Measurements from ENCODE around the gene DST. TPM values are rescaled to one million over a fixed set of nuclear protein-coding genes. Genes with fewer than 3 reads are reported as not detected.

The DST gene
- total RNA-seq, 2 donors from 2014 or later = 101 to 113 TPM

- no peak overlapping the region for H3K9ac ChIP-seq (ENCODE audit: extremely low read depth, low read length, poor library complexity, severe bottlenecking)
- DNase-seq = no peak
- no peak overlapping the region for H3K27ac ChIP-seq (ENCODE audit: low read depth, low read length)
- H3K36me3 ChIP-seq (ENCODE audit: control insufficient read depth, insufficient read depth, low read length) = peaks cover 66% of the 10 kb centered on the region
- Mint-ChIP-seq H3K4me1 (no peaks in the 10 kb centered on the region), H3K4me3 (no peak overlapping the region), H3K36me3 (ENCODE audit: low read depth) (peaks cover 54% of the 10 kb centered on the region), H3K9me3 (no peaks in the 10 kb centered on the region), H3K27ac (no peak overlapping the region), H3K27me3 (ENCODE audit: insufficient read depth) (no peaks in the 10 kb centered on the region)
- no peaks in the 10 kb centered on the region for H3K4me1 ChIP-seq (ENCODE audit: control insufficient read depth, insufficient read depth, low read length)
- H3K9me3 ChIP-seq (ENCODE audit: control insufficient read depth, low read length) = peaks cover 7% of the 10 kb centered on the region
- H3K27me3 ChIP-seq (ENCODE audit: control insufficient read depth, insufficient read depth, low read length, poor library complexity, severe bottlenecking) = no peaks in the 10 kb centered on the region
- WGBS, 2 experiments (ENCODE audit: insufficient coverage in 1 of 2, insufficient read length in 1 of 2) = 27 to 40% methylated on average over 1 to 2 of the region's 2 CpGs
- TF ChIP-seq CTCF (conservative IDR thresholded peaks at IDR 0.05) = peak; percentile 84
- no peak overlapping the region for H3K4me3 ChIP-seq (ENCODE audit: low read length)
Measured at GRCh38 chr6:56637640-56638039, 5.0 kb downstream of the DST start.

DNA sequence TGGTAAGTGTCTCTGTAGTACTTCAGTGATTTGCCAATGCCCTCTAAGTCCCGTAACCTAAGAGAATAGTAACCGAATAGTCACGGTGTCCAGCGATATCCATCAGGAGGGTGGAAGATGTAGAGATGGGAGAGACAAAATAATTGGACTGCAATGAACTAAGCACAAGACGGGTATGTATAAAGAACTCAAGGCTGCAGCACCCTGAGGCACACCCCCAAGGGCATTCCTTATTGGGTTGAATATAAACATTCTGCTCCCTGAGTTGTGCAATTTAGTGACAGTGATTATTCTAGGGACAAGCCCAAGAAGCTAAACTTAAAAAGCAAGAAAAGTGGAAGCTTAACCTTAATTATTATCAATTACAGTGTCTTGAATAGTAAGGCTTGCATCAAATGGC is 14.6 kb downstream of the DST start:
- H3K4me3 ChIP-seq (ENCODE audit: low read length) = no peak overlapping the region
- no peak for DNase-seq

GRCh38 chr6:56625356-56625755 is 17.3 kb downstream of the DST start:
- Histone ChIP-seq H3K9me3 (ENCODE audit: control insufficient read depth, low read length) (no peaks in the 10 kb centered on the region), H3K27ac (ENCODE audit: low read depth, low read length) (no peak overlapping the region), H3K9ac (ENCODE audit: extremely low read depth, low read length, poor library complexity, severe bottlenecking) (no peak overlapping the region), H3K4me1 (ENCODE audit: control insufficient read depth, insufficient read depth, low read length) (no peaks in the 10 kb centered on the region), H3K36me3 (ENCODE audit: control insufficient read depth, insufficient read depth, low read length) (peaks cover 75% of the 10 kb centered on the region), H3K27me3 (ENCODE audit: control insufficient read depth, insufficient read depth, low read length, poor library complexity, severe bottlenecking) (no peaks in the 10 kb centered on the region), H3K4me3 (ENCODE audit: low read length) (no peak overlapping the region)
- Mint-ChIP-seq H3K36me3 (ENCODE audit: low read depth) (peaks cover 23% of the 10 kb centered on the region), H3K9me3 (no peaks in the 10 kb centered on the region), H3K27ac (no peak overlapping the region), H3K27me3 (ENCODE audit: insufficient read depth) (no peaks in the 10 kb centered on the region), H3K4me3 (no peak overlapping the region), H3K4me1 (peaks cover 2% of the 10 kb centered on the region)
- DNase-seq = no peak
- 98 to 100% methylated on average over 2 to 5 of the region's 6 CpGs for WGBS, 2 experiments (ENCODE audit: insufficient coverage in 1 of 2, insufficient read length in 1 of 2)
- no peak for TF ChIP-seq CTCF (conservative IDR thresholded peaks at IDR 0.05)

More for the DNA sequence above, 14.6 kb downstream of the DST start:
- Histone ChIP-seq H3K4me1 (ENCODE audit: control insufficient read depth, insufficient read depth, low read length) (no peaks in the 10 kb centered on the region), H3K9me3 (ENCODE audit: control insufficient read depth, low read length) (no peaks in the 10 kb centered on the region), H3K27me3 (ENCODE audit: control insufficient read depth, insufficient read depth, low read length, poor library complexity, severe bottlenecking) (no peaks in the 10 kb centered on the region), H3K9ac (ENCODE audit: extremely low read depth, low read length, poor library complexity, severe bottlenecking) (no peak overlapping the region), H3K36me3 (ENCODE audit: control insufficient read depth, insufficient read depth, low read length) (peaks cover 83% of the 10 kb centered on the region), H3K27ac (ENCODE audit: low read depth, low read length) (no peak overlapping the region)
- peaks cover 2% of the 10 kb centered on the region for H3K4me1 Mint-ChIP-seq
- WGBS, 2 experiments (ENCODE audit: insufficient coverage in 1 of 2, insufficient read length in 1 of 2) = 91 to 95% methylated on average over 5 of the region's 5 CpGs
- H3K27ac Mint-ChIP-seq = no peak overlapping the region
- no peaks in the 10 kb centered on the region for H3K27me3 Mint-ChIP-seq (ENCODE audit: insufficient read depth)
- peaks cover 37% of the 10 kb centered on the region for H3K36me3 Mint-ChIP-seq (ENCODE audit: low read depth)
- no peak overlapping the region for H3K4me3 Mint-ChIP-seq
- no peaks in the 10 kb centered on the region for H3K9me3 Mint-ChIP-seq
- TF ChIP-seq CTCF (conservative IDR thresholded peaks at IDR 0.05) = no peak

Measured in endodermal cell (in vitro differentiated cells).